MM.1S (cell line): ENCODE results near the gene ATP8B4.

Experiments used
- EZH2phosphoT487 ChIP-seq: fragments of 300-600 bp; sonication (generic); IDR thresholded peaks from 2 replicates; pipeline ENCODE4 v1.6.1; 2018; ENCODE audit warnings: antibody characterized with exemption, low read length
- TF ChIP-seq, protein P1 (sequence below): fragments of 300-600 bp; sonication (generic); IDR thresholded peaks from 2 replicates; pipeline ENCODE4 v1.5.1; 2016; ENCODE audit warnings: antibody characterized with exemption, low read length, mixed read lengths

GRCh38 chr15:49842031-49842730 lies 276.9 kb downstream of the ATP8B4 start:
- TF ChIP-seq, protein P1, sequence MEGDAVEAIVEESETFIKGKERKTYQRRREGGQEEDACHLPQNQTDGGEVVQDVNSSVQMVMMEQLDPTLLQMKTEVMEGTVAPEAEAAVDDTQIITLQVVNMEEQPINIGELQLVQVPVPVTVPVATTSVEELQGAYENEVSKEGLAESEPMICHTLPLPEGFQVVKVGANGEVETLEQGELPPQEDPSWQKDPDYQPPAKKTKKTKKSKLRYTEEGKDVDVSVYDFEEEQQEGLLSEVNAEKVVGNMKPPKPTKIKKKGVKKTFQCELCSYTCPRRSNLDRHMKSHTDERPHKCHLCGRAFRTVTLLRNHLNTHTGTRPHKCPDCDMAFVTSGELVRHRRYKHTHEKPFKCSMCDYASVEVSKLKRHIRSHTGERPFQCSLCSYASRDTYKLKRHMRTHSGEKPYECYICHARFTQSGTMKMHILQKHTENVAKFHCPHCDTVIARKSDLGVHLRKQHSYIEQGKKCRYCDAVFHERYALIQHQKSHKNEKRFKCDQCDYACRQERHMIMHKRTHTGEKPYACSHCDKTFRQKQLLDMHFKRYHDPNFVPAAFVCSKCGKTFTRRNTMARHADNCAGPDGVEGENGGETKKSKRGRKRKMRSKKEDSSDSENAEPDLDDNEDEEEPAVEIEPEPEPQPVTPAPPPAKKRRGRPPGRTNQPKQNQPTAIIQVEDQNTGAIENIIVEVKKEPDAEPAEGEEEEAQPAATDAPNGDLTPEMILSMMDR, result no peak
- TF ChIP-seq EZH2phosphoT487, result no peak
